Head of caudate nucleus (tissue), 42 donors: ENCODE results near the gene PCNX3.
"Not testable (repeated sequence)": the region's sequence is repeated elsewhere in the genome, so short reads cannot be mapped to it uniquely, and the experiment has no call there.

Experiments used
- DNase-seq, 42 donors: peaks; one replicate each; pipeline versions ENCODE4 v3.0.0 to v3.0.0-alpha.2; 2020 to 2021; ENCODE audit warnings: mixed read lengths in 7 of 42
- intact Hi-C: fragments of 100-400 bp; cut with DNase I; formaldehyde crosslinking; loops from one replicate; pipeline ENCODE4 v1.15.0; 2022

PCNX3 gene

DNA sequence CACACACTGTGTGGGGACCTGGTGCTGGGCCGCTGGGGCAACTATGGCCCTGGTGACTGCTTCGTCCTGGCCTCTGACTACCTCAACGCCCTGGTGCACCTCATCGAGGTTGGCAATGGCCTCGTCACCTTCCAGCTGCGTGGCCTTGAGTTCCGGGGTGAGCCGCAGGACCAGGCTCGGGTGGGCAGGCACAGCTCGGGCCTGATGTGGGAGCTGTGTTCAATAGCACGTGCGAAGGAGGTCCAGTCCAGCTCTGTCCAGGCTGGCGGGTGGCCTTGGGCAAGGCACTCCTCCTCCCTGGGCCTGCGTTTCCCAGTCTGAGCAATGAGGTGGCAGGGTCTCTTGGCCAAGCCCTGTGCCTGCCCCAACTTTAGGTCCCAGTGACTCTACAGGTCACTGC lies 14.0 kb downstream of the PCNX3 start:
- no peak for DNase-seq
- intact Hi-C loops = loop anchor here (10.0 kb wide), 3 partner anchors 85 to 355 kb away; partner anchors contain the start of gene KAT5

DNA sequence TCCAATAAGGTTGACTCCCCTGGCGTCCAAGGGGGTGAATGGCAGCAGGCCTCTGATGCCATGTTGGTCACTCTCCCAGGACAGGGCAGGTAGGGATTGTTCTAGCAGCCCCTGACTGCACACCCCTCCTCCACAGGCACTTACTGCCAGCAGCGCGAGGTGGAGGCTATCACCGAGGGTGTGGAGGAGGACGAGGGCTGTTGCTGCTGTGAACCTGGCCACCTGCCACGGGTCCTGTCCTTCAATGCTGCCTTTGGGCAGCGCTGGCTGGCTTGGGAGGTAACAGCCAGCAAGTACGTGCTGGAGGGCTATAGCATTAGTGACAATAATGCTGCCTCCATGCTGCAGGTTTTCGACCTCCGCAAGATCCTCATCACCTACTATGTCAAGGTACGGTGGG lies 14.6 kb downstream of the PCNX3 start:
- intact Hi-C loops = no loop called here

DNA sequence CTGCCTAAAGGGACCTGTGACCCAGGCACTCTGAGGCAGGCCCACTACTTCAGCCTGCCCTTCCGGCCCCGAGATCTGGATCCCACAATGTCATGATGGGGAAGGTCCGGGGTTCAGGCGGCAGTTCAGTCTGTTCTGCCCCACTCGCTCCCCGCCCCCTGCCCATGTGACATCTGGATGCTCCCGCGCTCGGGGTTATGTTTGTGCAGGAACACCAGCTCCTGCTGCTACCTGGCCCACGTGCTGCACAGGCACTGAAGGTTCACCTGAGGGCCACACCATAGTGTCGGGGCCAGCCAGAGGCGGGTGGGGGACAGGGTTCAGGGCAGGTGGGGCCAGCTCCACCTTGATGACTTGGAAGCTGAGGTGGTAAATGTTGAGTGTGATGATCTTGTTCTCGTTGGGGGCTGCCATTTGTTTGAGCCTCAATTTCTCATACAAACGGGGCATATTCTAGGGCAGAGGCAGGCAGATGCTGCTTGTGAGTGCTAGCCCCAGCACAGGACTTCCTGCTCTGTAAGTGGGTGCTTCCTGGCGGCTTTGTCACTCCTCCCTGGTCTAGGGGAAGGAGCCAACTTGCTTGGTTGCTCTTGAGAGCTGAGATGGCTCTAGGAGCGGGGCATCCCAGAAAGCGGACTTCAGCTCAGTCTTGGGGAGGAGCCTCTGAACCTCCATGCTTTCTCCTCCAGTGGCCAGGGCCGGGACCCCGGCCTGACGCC lies 18.0 kb downstream of the PCNX3 start:
- intact Hi-C loops = no loop called here
- no peak for DNase-seq

More for the DNA sequence above, 14.6 kb downstream of the PCNX3 start:
- DNase-seq = no peak

DNA sequence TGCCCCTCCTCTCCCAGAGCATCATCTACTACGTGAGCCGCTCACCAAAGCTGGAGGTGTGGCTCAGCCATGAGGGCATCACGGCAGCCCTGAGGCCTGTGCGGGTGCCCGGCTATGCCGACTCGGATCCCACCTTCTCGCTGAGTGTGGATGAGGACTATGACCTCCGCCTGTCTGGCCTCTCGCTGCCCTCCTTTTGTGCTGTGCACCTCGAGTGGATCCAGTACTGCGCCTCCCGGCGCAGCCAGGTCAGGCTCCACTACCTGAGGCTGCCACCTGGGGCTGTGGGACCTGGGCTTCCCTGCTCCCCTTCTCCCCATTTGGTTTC lies 18.5 kb downstream of the PCNX3 start:
- DNase-seq = no peak
- intact Hi-C loops = no loop called here

DNA sequence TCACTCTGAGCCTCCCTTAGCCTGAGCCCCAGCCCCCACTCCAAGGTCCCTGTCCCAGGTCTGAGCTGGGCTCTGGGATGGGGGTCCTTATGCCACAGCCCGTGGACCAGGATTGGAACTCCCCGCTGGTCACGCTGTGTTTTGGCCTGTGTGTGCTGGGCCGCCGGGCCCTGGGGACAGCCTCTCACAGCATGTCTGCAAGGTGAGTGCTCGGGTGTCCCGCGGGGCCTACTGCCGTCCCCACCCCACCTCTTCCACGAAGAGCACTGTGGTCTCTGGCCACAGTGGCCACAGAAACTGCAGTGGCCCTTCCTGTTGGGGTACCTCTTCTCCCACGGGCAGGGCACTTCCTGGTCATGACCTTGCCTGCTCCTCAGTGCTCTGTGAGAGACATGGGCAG lies 18.9 kb downstream of the PCNX3 start:
- DNase-seq = no peak
- intact Hi-C loops = no loop called here

DNA sequence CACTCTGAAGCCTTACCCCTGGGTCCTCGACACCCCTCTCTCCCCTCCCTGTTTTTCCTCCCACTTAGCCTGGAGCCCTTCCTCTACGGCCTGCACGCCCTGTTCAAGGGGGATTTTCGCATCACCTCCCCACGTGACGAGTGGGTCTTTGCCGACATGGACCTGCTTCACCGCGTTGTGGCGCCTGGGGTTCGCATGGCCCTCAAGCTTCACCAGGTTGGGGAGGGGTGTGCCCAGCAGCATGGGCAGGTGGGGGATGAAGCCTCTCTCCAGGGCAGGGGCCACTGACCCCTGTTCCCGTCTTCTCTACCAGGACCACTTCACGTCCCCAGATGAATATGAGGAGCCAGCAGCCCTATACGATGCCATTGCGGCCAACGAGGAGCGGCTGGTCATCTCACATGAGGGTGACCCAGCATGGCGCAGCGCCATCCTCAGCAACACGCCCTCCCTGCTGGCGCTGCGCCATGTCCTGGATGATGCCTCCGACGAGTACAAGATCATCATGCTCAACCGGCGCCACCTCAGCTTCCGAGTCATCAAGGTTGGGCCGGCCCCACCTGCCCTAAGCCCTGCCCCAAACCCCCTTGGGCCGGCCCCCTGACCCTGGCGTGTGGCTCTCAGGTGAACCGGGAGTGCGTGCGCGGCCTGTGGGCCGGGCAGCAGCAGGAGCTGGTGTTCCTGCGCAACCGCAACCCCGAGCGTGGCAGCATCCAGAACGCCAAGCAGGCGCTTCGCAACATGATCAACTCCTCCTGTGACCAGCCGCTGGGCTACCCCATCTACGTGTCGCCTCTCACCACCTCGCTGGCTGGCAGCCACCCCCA lies 19.5 kb downstream of the PCNX3 start:
- DNase-seq = no peak
- intact Hi-C loops = no loop called here

DNA sequence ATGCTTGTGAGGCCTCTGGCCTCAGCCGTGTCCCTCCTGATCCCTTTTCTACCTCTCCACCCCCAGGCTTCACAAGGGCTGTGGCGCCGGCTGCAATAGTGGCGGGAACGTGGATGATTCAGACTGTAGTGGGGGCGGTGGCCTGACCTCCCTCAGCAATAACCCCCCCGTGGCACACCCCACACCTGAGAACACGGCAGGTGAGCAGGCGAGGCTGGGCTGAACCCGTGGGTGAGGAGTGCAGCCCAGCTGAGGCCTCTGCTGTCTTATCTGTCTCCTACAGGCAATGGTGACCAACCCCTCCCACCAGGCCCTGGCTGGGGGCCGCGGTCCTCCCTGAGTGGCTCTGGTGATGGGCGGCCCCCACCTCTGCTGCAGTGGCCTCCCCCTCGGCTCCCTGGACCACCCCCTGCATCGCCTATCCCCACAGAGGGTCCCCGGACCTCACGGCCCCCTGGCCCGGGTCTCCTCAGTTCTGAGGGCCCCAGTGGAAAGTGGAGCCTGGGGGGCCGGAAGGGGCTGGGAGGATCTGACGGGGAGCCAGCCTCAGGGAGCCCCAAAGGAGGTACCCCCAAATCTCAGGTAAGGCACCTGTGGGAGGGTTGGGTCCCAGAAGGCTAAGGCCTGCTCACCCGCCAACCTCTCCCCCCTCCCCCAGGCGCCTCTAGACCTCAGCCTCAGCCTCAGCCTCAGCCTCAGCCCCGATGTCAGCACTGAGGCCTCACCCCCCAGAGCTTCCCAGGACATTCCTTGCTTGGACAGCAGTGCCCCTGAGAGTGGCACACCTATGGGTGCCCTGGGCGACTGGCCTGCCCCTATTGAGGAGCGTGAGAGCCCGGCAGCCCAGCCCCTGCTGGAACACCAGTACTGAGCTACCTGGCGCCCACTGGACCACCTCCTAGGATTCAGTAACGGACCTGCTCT lies 20.8 kb downstream of the PCNX3 start:
- intact Hi-C loops = no loop called here
- DNase-seq = no peak

DNA sequence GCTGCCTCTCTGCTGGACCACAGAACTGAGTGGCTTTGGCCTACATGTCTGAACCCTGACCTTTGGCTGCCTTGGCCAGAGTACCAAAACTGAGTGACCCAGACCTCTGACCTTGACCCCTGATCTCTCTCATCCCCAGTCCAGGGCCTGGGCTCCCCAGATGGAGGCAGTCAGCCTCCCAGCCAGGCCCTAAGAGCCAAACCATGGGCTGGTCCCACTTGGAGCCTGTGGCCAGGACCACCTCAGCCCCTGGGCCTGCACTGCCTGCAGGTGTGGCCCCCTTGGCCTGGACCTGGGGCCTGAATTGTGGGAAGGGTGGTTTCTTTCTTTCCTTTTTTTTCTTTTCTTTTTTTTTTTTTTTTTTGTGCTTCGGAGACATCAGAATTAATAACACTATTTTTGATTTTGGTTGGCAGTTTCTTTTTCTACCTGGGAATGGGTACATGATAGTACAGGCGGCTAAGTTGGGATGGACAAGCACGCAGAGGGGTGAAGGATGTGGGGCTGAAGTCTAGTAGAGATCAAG lies 21.5 kb downstream of the PCNX3 start:
- intact Hi-C loops = no loop called here

DNA sequence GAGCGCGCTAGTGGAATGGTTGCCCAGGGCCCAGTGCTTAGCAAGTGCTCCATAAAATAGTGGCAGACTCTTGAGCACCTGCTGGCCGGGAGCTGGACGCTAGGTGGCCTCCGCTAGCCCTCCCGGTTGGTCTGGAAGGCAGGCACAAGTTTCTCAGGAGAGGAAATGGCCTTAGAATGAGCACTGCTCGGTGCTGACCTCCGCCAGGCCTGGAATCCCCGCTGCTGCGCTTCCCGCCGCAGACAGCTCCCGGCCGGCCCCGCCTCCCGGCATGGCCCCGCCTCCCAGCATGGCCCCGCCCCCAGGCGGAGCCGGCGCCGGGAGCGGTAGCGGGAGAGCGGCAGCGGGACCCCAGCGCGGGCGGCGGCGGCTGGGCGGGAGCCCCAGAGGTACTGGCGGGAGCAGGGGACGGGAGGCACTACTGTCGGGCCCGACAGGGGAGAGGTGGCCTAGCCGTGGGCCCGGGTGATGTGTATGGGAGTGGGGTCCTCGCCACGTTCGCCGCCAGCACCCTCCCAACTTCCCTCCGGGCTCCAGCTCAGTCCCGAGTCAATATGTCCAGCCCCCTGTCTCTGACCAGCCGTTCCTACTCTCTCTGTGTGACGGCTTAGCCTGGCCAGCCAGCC lies 22.3 kb downstream of the PCNX3 start, which contains the start of gene SIPA1:
TSS of gene SIPA1 (plus strand) at position 308 of the 626 bp plus-strand sequence. CDS start 2,821 bp downstream, outside the sequence.
- DNase-seq = peak in 41 of 42 donors; percentile 31 to 86 (median 71)

More for the DNA sequence above, 21.5 kb downstream of the PCNX3 start:
- DNase-seq = no peak

DNA sequence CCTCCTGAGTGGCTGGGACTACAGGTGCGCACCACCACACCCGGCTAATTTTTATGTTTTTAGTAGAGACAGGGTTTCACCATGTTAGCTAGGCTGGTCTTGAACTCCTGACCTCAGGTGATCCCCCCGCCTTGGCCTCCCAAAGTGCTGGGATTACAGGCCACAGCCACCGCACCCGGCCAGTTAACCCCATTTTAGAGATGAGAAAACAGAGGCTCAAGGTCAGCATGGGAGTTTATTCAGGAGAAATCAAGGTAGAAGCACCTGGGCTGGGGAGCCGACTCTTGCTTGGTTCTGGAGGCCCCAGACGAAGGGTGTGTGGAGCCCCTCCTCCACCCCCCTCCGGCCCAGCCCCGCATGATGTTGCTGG lies 23.6 kb downstream of the PCNX3 start:
- not testable (repeated sequence) for DNase-seq
- intact Hi-C loops = loop anchor here (2.0 kb wide), 1 partner anchor 14 kb away; no protein-coding TSS in a partner anchor

More for the DNA sequence above, 22.3 kb downstream of the PCNX3 start, which contains the start of gene SIPA1:
- intact Hi-C loops = loop anchor here (2.0 kb wide), 1 partner anchor 15 kb away; no protein-coding TSS in a partner anchor

DNA sequence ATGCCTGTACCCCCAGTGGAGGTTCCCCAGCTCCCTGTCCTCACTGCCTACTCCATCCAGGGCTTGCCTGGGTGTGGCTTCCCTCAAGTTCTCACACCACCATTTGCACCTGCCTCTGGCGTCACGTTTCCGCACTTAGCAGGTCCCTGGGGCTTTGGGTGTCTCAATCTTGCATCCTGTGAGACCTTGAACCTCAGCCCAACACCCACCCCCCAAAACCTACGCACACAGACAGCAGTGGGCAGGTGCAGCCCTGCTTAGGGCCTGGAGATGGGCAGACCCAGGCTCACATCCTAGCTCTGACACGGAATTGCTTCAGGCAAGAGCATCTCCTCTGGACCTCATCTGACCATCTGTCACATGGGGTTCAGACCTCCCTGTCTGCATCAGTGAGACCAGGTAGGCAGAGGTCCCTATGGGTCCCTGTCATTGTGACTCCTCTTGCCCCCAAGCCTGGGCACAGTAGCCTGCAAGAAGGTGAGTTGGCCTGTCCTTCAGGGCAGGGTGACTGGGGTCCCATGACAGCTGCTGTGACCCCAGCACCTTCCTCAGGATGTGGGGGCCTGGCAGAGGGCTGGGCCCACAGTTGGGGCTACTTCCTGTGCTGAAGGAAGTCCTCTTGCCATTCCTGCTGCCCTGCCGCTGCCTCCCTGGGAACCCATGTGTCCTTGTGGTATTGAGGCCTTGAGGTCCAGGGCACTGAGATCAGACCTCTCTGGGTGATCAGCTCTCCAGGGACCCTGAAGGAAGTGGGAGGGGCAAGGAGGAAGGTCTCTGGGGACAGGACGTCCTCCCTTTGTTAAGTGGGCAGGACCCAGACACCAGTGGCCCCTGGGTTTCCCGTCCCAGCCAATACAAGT lies 24.3 kb downstream of the PCNX3 start:
- intact Hi-C loops = loop anchor here (2.0 kb wide), 1 partner anchor 13 kb away; no protein-coding TSS in a partner anchor
- DNase-seq = peak in 27 of 42 donors; percentile 17 to 64 (median 34)

DNA sequence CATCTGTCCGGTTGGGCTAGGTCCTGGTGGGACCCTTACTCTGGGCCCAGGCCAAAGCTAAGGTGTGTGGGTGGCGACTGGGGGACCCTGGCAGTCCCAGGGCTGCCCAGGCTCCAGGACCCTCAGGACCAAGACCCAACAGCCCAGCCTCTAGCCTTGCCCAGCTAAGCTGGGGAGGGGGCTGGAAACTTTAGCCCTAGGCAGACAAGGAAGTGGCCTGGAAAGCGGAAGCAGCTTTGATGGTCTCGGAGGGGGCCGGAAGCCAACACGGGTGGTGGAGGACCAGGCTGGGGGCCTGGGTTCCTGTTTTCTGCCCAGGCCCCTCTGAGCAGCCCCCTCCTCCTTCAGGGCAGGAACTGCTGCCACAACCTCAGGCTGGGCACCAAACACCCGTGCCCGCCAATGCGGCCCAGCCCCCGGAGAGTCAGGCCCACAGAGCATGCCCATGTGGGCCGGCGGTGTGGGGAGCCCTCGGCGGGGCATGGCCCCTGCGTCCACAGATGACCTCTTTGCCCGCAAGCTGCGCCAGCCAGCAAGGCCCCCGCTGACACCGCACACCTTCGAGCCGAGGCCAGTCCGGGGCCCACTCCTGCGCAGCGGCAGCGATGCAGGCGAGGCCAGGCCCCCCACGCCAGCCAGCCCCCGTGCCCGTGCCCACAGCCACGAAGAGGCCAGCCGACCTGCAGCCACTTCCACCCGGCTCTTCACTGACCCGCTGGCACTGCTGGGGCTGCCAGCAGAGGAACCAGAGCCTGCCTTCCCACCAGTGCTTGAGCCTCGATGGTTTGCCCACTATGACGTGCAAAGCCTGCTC lies 25.1 kb downstream of the PCNX3 start:
- DNase-seq = peak in 35 of 42 donors; percentile 24 to 75 (median 53)
- intact Hi-C loops = no loop called here

DNA sequence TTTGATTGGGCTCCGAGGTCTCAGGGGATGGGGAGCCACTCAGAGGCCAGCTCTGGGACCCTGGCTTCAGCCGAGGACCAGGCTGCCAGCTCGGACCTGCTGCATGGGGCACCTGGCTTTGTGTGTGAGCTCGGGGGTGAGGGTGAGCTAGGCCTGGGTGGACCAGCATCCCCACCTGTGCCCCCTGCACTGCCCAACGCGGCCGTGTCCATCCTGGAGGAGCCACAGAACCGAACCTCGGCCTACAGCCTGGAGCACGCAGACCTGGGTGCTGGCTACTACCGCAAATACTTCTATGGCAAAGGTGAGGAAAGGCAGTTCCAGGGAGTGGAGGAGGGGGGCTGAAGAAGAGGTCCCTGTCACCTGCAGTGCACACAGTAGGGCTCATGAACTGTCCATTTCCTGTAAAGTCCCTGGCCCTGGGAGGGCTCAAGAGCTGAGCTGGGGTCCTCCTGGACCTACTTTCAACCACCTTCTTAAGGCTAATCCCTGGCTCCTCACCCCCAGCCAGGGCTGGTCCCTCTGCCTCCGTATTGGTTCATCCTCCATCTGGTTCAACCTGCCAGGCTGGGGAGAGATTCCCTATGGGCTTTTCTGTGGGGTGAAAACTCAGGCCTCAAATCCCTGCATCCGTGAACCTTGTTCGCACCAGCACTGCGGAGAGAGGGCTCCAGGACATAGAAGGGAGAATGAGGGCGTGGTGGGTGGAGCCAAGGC lies 25.9 kb downstream of the PCNX3 start:
- intact Hi-C loops = no loop called here
- no peak for DNase-seq

DNA sequence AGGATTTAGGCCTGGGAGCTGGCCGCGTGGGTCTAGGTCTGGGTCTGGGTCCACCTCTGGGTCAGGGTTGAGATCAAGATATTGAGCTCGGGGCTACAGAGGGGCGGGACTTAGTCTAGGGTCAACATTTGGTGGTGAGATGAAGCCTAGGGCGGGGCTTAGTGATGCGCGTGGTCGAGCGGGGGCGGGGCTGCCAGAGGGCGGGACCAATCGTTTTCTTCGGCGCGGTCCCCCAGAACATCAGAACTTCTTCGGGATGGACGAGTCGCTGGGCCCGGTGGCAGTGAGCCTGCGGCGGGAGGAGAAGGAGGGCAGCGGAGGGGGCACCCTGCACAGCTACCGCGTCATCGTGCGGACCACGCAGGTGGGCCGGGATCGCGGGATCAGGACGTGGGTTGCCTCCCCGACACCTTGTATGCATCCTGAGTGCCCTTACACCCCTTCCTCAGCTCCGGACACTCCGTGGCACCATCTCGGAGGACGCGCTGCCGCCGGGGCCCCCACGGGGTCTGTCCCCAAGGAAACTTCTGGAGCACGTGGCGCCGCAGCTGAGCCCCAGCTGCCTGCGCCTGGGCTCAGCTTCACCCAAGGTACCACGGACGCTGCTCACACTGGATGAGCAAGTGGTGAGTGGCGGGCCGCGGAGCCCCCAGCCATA lies 26.6 kb downstream of the PCNX3 start:
- intact Hi-C loops = no loop called here

DNA sequence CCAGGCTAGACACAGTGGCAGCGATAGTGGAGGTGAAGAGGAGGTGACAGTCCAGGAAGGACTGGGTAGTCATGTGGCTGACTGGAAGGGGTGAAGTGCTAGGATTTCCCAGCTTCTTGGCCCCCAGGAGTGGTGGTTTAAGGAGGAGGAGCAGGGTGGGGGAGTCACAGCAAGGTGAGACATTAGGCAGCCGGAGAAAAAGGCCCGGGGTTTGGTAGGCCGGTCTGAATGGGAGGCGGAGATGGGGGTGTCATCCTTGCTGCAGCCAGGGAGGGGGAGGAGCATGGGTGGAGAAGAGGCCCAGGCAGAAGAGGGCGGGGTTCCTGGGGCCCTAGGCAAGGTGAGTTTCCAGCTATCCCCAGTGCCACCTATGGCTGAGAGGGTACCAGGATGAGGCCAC lies 28.4 kb downstream of the PCNX3 start:
- no peak for DNase-seq
- intact Hi-C loops = no loop called here

More for the DNA sequence above, 26.6 kb downstream of the PCNX3 start:
- peak in 6 of 42 donors; percentile 14 to 45 (median 27) for DNase-seq
